NCI-H2196 (cell line): ENCODE measurements around the gene SPAM1.
"Not testable (repeated sequence)": the region's sequence is repeated elsewhere in the genome, so short reads cannot be mapped to it uniquely, and the experiment has no call there.

Experiments used
- DNase-seq: peaks from one replicate; lab custom pipeline; 2025; ENCODE audit not compliant: unreplicated experiment; lab: John Stamatoyannopoulos, UW

Gene SPAM1

GRCh38 chr7:123924941-123925340 lies at the start of gene SPAM1:
Gene SPAM1 (plus strand): TSS chr7:123925241. CDS start chr7:123953571, 28,330 bp downstream.
- DNase-seq: no peak

GRCh38 chr7:123876557-123877256 lies 48.3 kb upstream of the SPAM1 start:
- no peak for DNase-seq

GRCh38 chr7:123879628-123880027 lies 45.4 kb upstream of the SPAM1 start:
- DNase-seq: no peak

- no peak for DNase-seq
Measured at GRCh38 chr7:123881300-123881699, 43.7 kb upstream of the SPAM1 start.

- DNase-seq: no peak
Measured at GRCh38 chr7:123883154-123883553, 41.9 kb upstream of the SPAM1 start.

GRCh38 chr7:123888192-123888591 lies 36.8 kb upstream of the SPAM1 start:
- DNase-seq: no peak

GRCh38 chr7:123894753-123895152 lies 30.3 kb upstream of the SPAM1 start:
- not testable (repeated sequence) for DNase-seq

GRCh38 chr7:123901101-123901500 lies 23.9 kb upstream of the SPAM1 start:
- DNase-seq: no peak

- DNase-seq: no peak
Measured at GRCh38 chr7:123905714-123906113, 19.3 kb upstream of the SPAM1 start.

- no peak for DNase-seq
Measured at GRCh38 chr7:123916240-123916724, 8.8 kb upstream of the SPAM1 start.

GRCh38 chr7:123917878-123918277 lies 7.2 kb upstream of the SPAM1 start:
- DNase-seq: no peak

GRCh38 chr7:123918309-123918708 lies 6.7 kb upstream of the SPAM1 start:
- DNase-seq: no peak

- no peak for DNase-seq
Measured at GRCh38 chr7:123923599-123923998, 1.4 kb upstream of the SPAM1 start.

GRCh38 chr7:123929107-123929506 lies 4.1 kb downstream of the SPAM1 start:
- no peak for DNase-seq

GRCh38 chr7:123929655-123930054 lies 4.6 kb downstream of the SPAM1 start:
- no peak for DNase-seq

GRCh38 chr7:123935436-123936381 lies 10.7 kb downstream of the SPAM1 start:
- DNase-seq: no peak

GRCh38 chr7:123936388-123936787 lies 11.3 kb downstream of the SPAM1 start:
- DNase-seq: no peak

- no peak for DNase-seq
Measured at GRCh38 chr7:123939784-123940183, 14.7 kb downstream of the SPAM1 start.

- DNase-seq: no peak
Measured at GRCh38 chr7:123941391-123942180, 16.5 kb downstream of the SPAM1 start.

GRCh38 chr7:123944395-123944794 lies 19.4 kb downstream of the SPAM1 start:
- no peak for DNase-seq

- DNase-seq: no peak
Measured at GRCh38 chr7:123945938-123946337, 20.9 kb downstream of the SPAM1 start.
